Stimulated activated CD8-positive, alpha-beta memory T cell treated with anti-CD3 and anti-CD28 coated beads, Interleukin-12 subunit alpha, Interleukin-12 subunit beta, amount 100 ng/mL, for 24 hours (primary cell): Measurements from ENCODE around the gene FAM120A.
"Not testable (repeated sequence)": the region's sequence is repeated elsewhere in the genome, so short reads cannot be mapped to it uniquely, and the experiment has no call there.

Experiments
- DNase-seq: peaks from one replicate; pipeline ENCODE4 v3.0.0-alpha.2; 2020; ENCODE audit errors: extremely low read depth

FAM120A gene

DNA sequence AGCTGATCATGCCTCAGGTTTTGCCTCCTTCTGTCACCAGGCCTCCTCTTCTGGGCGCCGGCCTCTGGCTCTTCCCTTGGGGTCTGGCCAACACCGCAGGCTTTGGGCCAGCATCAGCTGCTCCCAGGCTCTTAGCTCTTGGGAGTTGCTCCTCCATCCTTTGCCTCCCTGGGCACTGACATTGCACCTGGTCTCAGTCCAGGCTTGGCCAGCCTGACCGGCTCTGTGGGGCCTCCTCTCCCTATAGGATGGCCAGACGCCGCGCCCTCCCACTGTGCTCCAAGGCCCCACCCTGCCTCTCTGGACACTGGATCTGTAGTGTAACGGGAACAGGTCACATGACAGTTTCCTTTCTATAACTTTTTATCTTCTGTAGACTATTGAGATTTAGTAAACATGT is 59.7 kb downstream of the FAM120A start:
- not testable (repeated sequence) for DNase-seq

GRCh38 chr9:93512170-93512812 is 60.8 kb downstream of the FAM120A start:
- not testable (repeated sequence) for DNase-seq

GRCh38 chr9:93513606-93514005 is 62.1 kb downstream of the FAM120A start:
- no peak for DNase-seq

- DNase-seq: no peak
These were observed 65.8 kb downstream of the FAM120A start for GRCh38 chr9:93517331-93517730.

GRCh38 chr9:93520523-93520922 is 69.0 kb downstream of the FAM120A start:
- no peak for DNase-seq

DNA sequence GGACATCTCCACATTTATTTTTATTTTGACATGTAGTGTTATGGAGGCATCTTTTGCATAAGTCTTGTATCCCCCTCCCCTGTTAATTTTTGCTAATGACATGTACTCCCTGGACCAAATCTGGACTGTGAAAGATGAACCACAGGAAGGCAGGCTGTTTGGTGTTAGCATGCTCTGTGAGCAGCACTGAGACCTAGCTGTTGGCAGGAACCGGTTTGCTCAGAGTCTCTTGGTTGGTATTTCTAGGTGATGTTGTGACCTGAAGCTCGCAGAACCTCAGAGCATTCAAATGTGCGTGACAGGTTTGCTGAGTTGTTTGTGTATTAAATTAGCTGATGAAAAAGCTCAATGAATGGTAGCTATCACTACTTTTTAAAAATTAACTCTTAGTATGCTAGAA is 71.3 kb downstream of the FAM120A start:
- no peak for DNase-seq

DNA sequence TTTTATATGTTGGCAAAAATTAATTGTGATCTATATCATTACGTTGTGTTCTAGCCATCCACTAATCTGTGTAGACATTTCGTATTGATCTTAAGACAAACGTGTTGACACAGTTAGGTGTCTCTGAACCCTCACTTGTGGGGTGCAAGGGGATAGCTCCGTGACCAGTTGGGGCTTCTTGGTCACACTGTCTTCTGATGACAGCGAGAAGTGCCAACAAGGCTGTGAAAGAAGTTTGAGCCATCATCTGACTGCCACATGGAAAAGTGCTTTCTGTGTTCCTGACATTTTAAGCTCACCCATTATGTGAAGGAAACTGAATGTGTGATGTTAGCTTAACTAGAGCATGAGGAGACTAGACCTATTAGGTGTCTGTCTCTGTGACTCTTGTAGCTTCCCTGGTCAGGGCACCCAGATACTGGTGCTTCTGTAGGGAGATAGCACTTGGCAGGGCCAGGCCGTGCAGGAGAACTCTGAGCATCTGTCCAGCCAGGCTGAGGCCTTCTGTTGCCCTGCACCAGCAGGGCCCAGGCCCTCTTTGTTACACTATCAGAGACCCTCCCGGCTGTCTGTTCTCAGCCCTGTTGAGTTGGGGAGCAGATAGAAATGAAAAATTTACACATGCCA is 72.1 kb downstream of the FAM120A start:
- DNase-seq: no peak

GRCh38 chr9:93525476-93525875 is 74.0 kb downstream of the FAM120A start:
- DNase-seq: no peak

GRCh38 chr9:93531374-93531773 is 79.9 kb downstream of the FAM120A start:
- DNase-seq: no peak

DNA sequence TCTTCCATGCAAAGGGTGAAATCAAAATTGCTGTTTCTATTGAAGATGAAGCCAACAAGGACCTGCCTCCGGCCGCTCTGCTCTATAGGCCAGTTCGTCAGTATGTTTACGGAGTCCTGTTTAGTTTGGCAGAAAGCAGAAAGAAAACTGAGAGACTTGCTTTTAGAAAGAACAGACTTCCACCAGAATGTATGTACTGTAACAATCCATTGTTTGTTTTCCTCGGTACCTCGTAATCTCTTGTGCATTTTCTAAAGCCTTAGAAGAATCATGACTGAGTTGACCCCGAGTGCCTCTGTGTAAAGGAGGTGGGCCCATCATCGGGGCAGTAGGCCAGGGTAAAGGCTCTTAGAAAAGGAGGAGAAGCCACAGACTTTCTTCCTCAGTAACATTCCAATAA is 80.7 kb downstream of the FAM120A start:
- DNase-seq: no peak

- DNase-seq: no peak
These were observed 82.4 kb downstream of the FAM120A start for GRCh38 chr9:93533863-93534262.

- DNase-seq: no peak
These were observed 84.7 kb downstream of the FAM120A start for GRCh38 chr9:93536167-93536566.

GRCh38 chr9:93536874-93537273 is 85.4 kb downstream of the FAM120A start:
- no peak for DNase-seq

DNA sequence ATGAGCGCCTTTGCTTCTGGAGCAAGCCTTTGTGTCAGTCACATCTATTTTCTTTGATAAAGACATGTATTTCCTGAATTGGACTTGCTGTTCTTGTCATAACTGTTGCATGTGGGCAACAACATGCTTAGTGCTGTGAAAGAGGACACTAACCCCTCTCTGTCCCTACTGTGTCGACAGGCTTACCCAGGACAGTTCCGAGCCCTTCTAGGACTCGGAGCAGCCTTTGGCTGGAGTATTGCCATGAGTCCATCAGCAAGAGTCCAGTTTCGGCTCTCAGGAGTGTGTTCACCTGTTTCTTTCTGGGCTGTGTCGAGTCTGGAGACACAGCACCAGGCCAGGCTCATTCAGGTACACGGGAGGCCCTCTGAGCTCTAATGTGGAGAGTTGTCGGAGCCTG is 88.8 kb downstream of the FAM120A start:
- no peak for DNase-seq

DNA sequence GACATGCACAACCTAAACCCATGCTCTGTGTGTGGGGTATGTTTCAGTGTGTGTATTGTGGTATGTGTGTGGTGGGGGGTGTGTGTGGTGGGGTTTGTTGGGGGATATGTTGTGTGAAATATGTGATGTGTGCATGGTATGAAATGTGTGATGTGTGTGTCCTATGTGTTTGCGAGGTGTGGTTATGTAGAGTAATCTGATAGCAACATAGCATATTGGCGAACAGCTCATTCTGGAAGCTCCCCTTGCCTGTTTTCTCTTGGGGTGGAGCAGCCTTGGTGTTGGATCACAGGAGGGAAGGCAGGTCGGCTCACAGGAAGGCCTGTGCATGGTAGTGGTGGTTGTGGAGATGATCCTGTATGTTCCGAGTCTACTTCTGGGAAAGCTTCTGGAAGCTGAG is 89.5 kb downstream of the FAM120A start:
- DNase-seq: no peak

- DNase-seq: no peak
These were observed 90.3 kb downstream of the FAM120A start for GRCh38 chr9:93541581-93542349.

DNA sequence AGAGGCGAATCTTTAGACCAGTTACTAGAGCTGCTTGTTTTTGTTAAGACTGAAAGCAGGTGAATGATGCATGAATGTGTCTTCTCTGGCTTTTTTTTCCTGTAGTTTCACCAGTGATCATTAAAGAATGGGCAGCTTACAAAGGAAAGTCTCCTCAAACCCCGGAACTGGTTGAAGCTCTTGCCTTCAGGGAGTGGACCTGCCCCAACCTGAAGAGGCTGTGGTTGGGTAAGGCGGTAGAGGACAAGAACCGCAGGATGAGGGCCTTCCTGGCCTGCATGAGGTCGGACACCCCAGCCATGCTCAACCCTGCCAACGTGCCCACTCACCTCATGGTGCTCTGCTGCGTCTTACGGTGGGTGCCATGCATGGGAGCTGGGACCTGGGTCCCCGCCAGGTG is 91.6 kb downstream of the FAM120A start:
- DNase-seq: no peak

- no peak for DNase-seq
These were observed 94.9 kb downstream of the FAM120A start for GRCh38 chr9:93546356-93546755.

DNA sequence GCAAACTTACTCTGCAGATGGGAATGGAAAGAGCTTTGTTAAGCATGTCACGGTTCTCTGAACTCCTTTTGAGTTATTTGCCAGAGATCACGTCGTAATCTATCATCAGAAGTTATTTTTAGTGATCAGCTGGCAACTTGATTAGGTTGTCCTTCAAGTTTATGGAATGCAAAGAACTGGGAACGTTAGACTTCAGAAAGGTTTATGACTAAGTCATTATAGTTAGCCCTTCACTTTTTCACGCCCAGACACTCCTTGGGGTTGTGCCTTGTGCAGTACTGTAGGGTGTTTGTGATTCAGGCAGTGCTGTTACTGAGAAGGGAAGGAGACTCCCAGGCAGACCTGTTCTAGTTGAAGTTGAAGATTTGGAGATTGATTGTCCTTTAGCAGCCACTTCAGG is 98.1 kb downstream of the FAM120A start:
- no peak for DNase-seq

GRCh38 chr9:93552923-93553322 is 101.4 kb downstream of the FAM120A start:
- no peak for DNase-seq

- no peak for DNase-seq
These were observed 103.9 kb downstream of the FAM120A start for GRCh38 chr9:93555370-93555769.

- DNase-seq: no peak
These were observed 106.1 kb downstream of the FAM120A start for GRCh38 chr9:93557366-93558137.
